GM12878 (cell line): ENCODE results near the gene AMZ2. TPM values are rescaled to one million over a fixed set of nuclear protein-coding genes. Genes with fewer than 3 reads are reported as not detected.

Source experiments
- ATF2 ChIP-seq: IDR thresholded peaks from 2 replicates; pipeline ENCODE4 v1.6.1; 2012; ENCODE audit warnings: low read length, inconsistent platforms
- ATF7 ChIP-seq: fragments of 450-650 bp; IDR thresholded peaks from 2 replicates; pipeline ENCODE4 v1.6.1; 2016; ENCODE audit warnings: low read depth, mild to moderate bottlenecking
- BCL11A ChIP-seq: IDR thresholded peaks from 2 replicates; pipeline ENCODE4 v1.6.1; 2011; ENCODE audit warnings: low read depth, low read length
- CBX3 ChIP-seq: fragments of 200-600 bp; sonication (generic); IDR thresholded peaks from 2 replicates; pipeline ENCODE4 v1.6.1; 2016; ENCODE audit warnings: low read depth, borderline replicate concordance
- E2F8 ChIP-seq: fragments of 450-650 bp; IDR thresholded peaks from 2 replicates; pipeline ENCODE4 v1.6.1; 2018; ENCODE audit warnings: mild to moderate bottlenecking, low read depth, moderate library complexity; ENCODE audit not compliant: partially characterized antibody
- FOXM1 ChIP-seq: IDR thresholded peaks from 2 replicates; pipeline ENCODE4 v1.6.1; 2012; ENCODE audit warnings: low read depth, mild to moderate bottlenecking, inconsistent platforms, low read length, moderate library complexity
- GABPA ChIP-seq: IDR thresholded peaks from 2 replicates; pipeline ENCODE4 v1.6.1; 2014; ENCODE audit warnings: antibody characterized with exemption, low read depth, mild to moderate bottlenecking, inconsistent platforms
- KAT2A ChIP-seq: conservative IDR thresholded peaks from 2 replicates; pipeline ENCODE4 v1.6.1; 2011; ENCODE audit warnings: low read depth, low read length; ENCODE audit not compliant: control insufficient read depth
- PKNOX1 ChIP-seq: fragments of 450-650 bp; IDR thresholded peaks from 2 replicates; pipeline ENCODE4 v1.6.1; 2016; ENCODE audit warnings: mild to moderate bottlenecking
- POLR2A ChIP-seq: IDR thresholded peaks from 2 replicates; pipeline ENCODE4 v1.6.1; 2011; ENCODE audit warnings: low read depth, mild to moderate bottlenecking, low read length
- PRDM15 ChIP-seq: fragments of 450-650 bp; formaldehyde crosslinking; IDR thresholded peaks from 2 replicates; pipeline ENCODE4 v1.4.0; 2020; ENCODE audit warnings: mild to moderate bottlenecking, moderate library complexity
- RCOR1 ChIP-seq: conservative IDR thresholded peaks from 2 replicates; pipeline ENCODE4 v1.6.1; 2012; ENCODE audit warnings: low read depth, low read length, improper control_type of control experiment
- REST ChIP-seq: IDR thresholded peaks from 2 replicates; pipeline ENCODE4 v1.6.1; 2012; ENCODE audit warnings: mild to moderate bottlenecking, low read depth, low read length
- SMC3 ChIP-seq: IDR thresholded peaks from 2 replicates; pipeline ENCODE4 v1.6.1; 2011; ENCODE audit warnings: low read length, improper control_type of control experiment, borderline replicate concordance
- STAT1 ChIP-seq: fragments of 450-650 bp; conservative IDR thresholded peaks from 2 replicates; pipeline ENCODE4 v1.6.1; 2014; ENCODE audit warnings: antibody characterized with exemption, mild to moderate bottlenecking
- YBX1 ChIP-seq: fragments of 450-650 bp; IDR thresholded peaks from 2 replicates; pipeline ENCODE4 v1.6.1; 2016; ENCODE audit warnings: antibody characterized with exemption
- ZNF217 ChIP-seq: fragments of 450-650 bp; IDR thresholded peaks from 2 replicates; pipeline ENCODE4 v1.6.1; 2017; ENCODE audit warnings: antibody characterized with exemption, mild to moderate bottlenecking
- ZSCAN29 ChIP-seq: fragments of 450-650 bp; IDR thresholded peaks from 2 replicates; pipeline ENCODE4 v1.6.1; 2017; ENCODE audit warnings: mild to moderate bottlenecking, moderate library complexity
- polyA plus RNA-seq, 11 experiments: library from polyadenylated mRNA; depleted of rRNA in 4 of 11; unstranded in 6 of 11; stranded (reverse) in 5 of 11; fragments of >200 nt; fragmentation: Nextera tagmentation in 4 of 11; fragmentation: Illumina TruSeq in 1 of 11; extraction: Ambion mirVana in 4 of 11; extraction: Trizol in 1 of 11; gene quantifications; 1 replicate in 1 of 11; 2 replicates in 10 of 11; pipeline versions ENCODE4 v1.2.1 to v1.2.3, GENCODE V29; 2011 to 2016; ENCODE audit warnings: inconsistent platforms in 2 of 11, missing spikeins in 2 of 11, low read depth in 1 of 11
- total RNA-seq, 4 experiments: library from RNA; depleted of rRNA in 3 of 4; stranded (reverse); fragments of >200 nt in 3 of 4; fragmentation: Illumina TruSeq in 1 of 4; extraction: Trizol in 1 of 4; gene quantifications; 2 replicates each; pipeline versions ENCODE4 v1.2.1 to v1.2.3, GENCODE V29; 2013 to 2021

AMZ2 gene
- total and polyA plus RNA-seq, 10 of the 15 experiments (the other 5 are each of a cell fraction or from before 2014, with no cell fraction given), result 79.1 to 189 (median 126) TPM

- TF ChIP-seq PRDM15 (no peak), STAT1 (no peak), BCL11A (0 out of 2 replicates have a peak, but pooled peaks have one; percentile 25), CBX3 (no peak), REST (no peak), YBX1 (no peak), ATF7 (no peak), E2F8 (no peak), ATF2 (no peak), GABPA (no peak), PKNOX1 (no peak), POLR2A (no peak; the same call in 1 of the 2 replicates), FOXM1 (no peak), KAT2A (no peak), ZSCAN29 (no peak), ZNF217 (no peak; the same call in 1 of the 2 replicates), RCOR1 (no peak), SMC3 (no peak)
These were observed 43.4 kb downstream of the AMZ2 start, which contains the start of the genes ARSG and SLC16A6 (continued) for GRCh38 chr17:68290955-68291835.
